ENCODE results near the gene PKN2. TPM values are rescaled to one million over a fixed set of nuclear protein-coding genes. Genes with fewer than 3 reads are reported as not detected.

The PKN2 gene
- total RNA-seq, 1 donor: 74.3 TPM

GRCh38 chr1:88736633-88737248 is 52.7 kb downstream of the PKN2 start:
- Histone ChIP-seq H3K4me3 (ENCODE audit: low read length) (no peak overlapping the region), H3K27me3 (ENCODE audit: insufficient read depth, low read length) (no peaks in the 10 kb centered on the region), H3K4me1 (ENCODE audit: insufficient read depth, low read length) (no peaks in the 10 kb centered on the region), H3K9me3 (ENCODE audit: low read depth, low read length) (peaks cover 6% of the 10 kb centered on the region)

- H3K4me3 ChIP-seq (ENCODE audit: low read length): no peak overlapping the region
- H3K27me3 ChIP-seq (ENCODE audit: insufficient read depth, low read length): no peaks in the 10 kb centered on the region
- no peaks in the 10 kb centered on the region for H3K4me1 ChIP-seq (ENCODE audit: insufficient read depth, low read length)
- H3K9me3 ChIP-seq (ENCODE audit: low read depth, low read length): peaks cover 6% of the 10 kb centered on the region
Observed at GRCh38 chr1:88737338-88737927, 53.4 kb downstream of the PKN2 start.

- Histone ChIP-seq H3K27me3 (ENCODE audit: insufficient read depth, low read length) (no peaks in the 10 kb centered on the region), H3K4me1 (ENCODE audit: insufficient read depth, low read length) (no peaks in the 10 kb centered on the region), H3K9me3 (ENCODE audit: low read depth, low read length) (no peaks in the 10 kb centered on the region), H3K4me3 (ENCODE audit: low read length) (no peak overlapping the region)
Observed at GRCh38 chr1:88740784-88741183, 56.7 kb downstream of the PKN2 start.

- Histone ChIP-seq H3K4me3 (ENCODE audit: low read length) (no peak overlapping the region), H3K9me3 (ENCODE audit: low read depth, low read length) (no peaks in the 10 kb centered on the region), H3K27me3 (ENCODE audit: insufficient read depth, low read length) (no peaks in the 10 kb centered on the region), H3K4me1 (ENCODE audit: insufficient read depth, low read length) (no peaks in the 10 kb centered on the region)
Observed at GRCh38 chr1:88741413-88741812, 57.3 kb downstream of the PKN2 start.

GRCh38 chr1:88742531-88742930 is 58.5 kb downstream of the PKN2 start:
- H3K27me3 ChIP-seq (ENCODE audit: insufficient read depth, low read length): no peaks in the 10 kb centered on the region
- no peak overlapping the region for H3K4me3 ChIP-seq (ENCODE audit: low read length)
- H3K9me3 ChIP-seq (ENCODE audit: low read depth, low read length): no peaks in the 10 kb centered on the region
- no peaks in the 10 kb centered on the region for H3K4me1 ChIP-seq (ENCODE audit: insufficient read depth, low read length)

GRCh38 chr1:88744142-88744541 is 60.1 kb downstream of the PKN2 start:
- Histone ChIP-seq H3K4me1 (ENCODE audit: insufficient read depth, low read length) (no peaks in the 10 kb centered on the region), H3K27me3 (ENCODE audit: insufficient read depth, low read length) (no peaks in the 10 kb centered on the region), H3K4me3 (ENCODE audit: low read length) (no peak overlapping the region), H3K9me3 (ENCODE audit: low read depth, low read length) (no peaks in the 10 kb centered on the region)

GRCh38 chr1:88746916-88747315 is 62.8 kb downstream of the PKN2 start:
- H3K9me3 ChIP-seq (ENCODE audit: low read depth, low read length): no peaks in the 10 kb centered on the region
- no peaks in the 10 kb centered on the region for H3K4me1 ChIP-seq (ENCODE audit: insufficient read depth, low read length)
- no peak overlapping the region for H3K4me3 ChIP-seq (ENCODE audit: low read length)
- no peaks in the 10 kb centered on the region for H3K27me3 ChIP-seq (ENCODE audit: insufficient read depth, low read length)

GRCh38 chr1:88751714-88752113 is 67.6 kb downstream of the PKN2 start:
- H3K4me3 ChIP-seq (ENCODE audit: low read length): no peak overlapping the region

GRCh38 chr1:88753506-88753905 is 69.4 kb downstream of the PKN2 start:
- H3K4me3 ChIP-seq (ENCODE audit: low read length): no peak overlapping the region
- no peaks in the 10 kb centered on the region for H3K4me1 ChIP-seq (ENCODE audit: insufficient read depth, low read length)
- H3K9me3 ChIP-seq (ENCODE audit: low read depth, low read length): no peaks in the 10 kb centered on the region
- no peaks in the 10 kb centered on the region for H3K27me3 ChIP-seq (ENCODE audit: insufficient read depth, low read length)

More at GRCh38 chr1:88751714-88752113, 67.6 kb downstream of the PKN2 start:
- Histone ChIP-seq H3K27me3 (ENCODE audit: insufficient read depth, low read length) (no peaks in the 10 kb centered on the region), H3K9me3 (ENCODE audit: low read depth, low read length) (no peaks in the 10 kb centered on the region), H3K4me1 (ENCODE audit: insufficient read depth, low read length) (no peaks in the 10 kb centered on the region)

- Histone ChIP-seq H3K27me3 (ENCODE audit: insufficient read depth, low read length) (no peaks in the 10 kb centered on the region), H3K9me3 (ENCODE audit: low read depth, low read length) (no peaks in the 10 kb centered on the region), H3K4me1 (ENCODE audit: insufficient read depth, low read length) (no peaks in the 10 kb centered on the region), H3K4me3 (ENCODE audit: low read length) (no peak overlapping the region)
Observed at GRCh38 chr1:88763649-88764406, 79.8 kb downstream of the PKN2 start.

- Histone ChIP-seq H3K27me3 (ENCODE audit: insufficient read depth, low read length) (no peaks in the 10 kb centered on the region), H3K4me3 (ENCODE audit: low read length) (no peak overlapping the region), H3K9me3 (ENCODE audit: low read depth, low read length) (no peaks in the 10 kb centered on the region), H3K4me1 (ENCODE audit: insufficient read depth, low read length) (no peaks in the 10 kb centered on the region)
Observed at GRCh38 chr1:88768187-88768586, 84.1 kb downstream of the PKN2 start.

- Histone ChIP-seq H3K9me3 (ENCODE audit: low read depth, low read length) (no peaks in the 10 kb centered on the region), H3K4me3 (ENCODE audit: low read length) (no peak overlapping the region), H3K4me1 (ENCODE audit: insufficient read depth, low read length) (no peaks in the 10 kb centered on the region), H3K27me3 (ENCODE audit: insufficient read depth, low read length) (no peaks in the 10 kb centered on the region)
Observed at GRCh38 chr1:88768816-88769215, 84.7 kb downstream of the PKN2 start.

- H3K27me3 ChIP-seq (ENCODE audit: insufficient read depth, low read length): no peaks in the 10 kb centered on the region
- H3K4me3 ChIP-seq (ENCODE audit: low read length): no peak overlapping the region
- no peaks in the 10 kb centered on the region for H3K4me1 ChIP-seq (ENCODE audit: insufficient read depth, low read length)
- H3K9me3 ChIP-seq (ENCODE audit: low read depth, low read length): no peaks in the 10 kb centered on the region
Observed at GRCh38 chr1:88773540-88774150, 89.6 kb downstream of the PKN2 start.

- no peaks in the 10 kb centered on the region for H3K9me3 ChIP-seq (ENCODE audit: low read depth, low read length)
- H3K4me3 ChIP-seq (ENCODE audit: low read length): no peak overlapping the region
- H3K27me3 ChIP-seq (ENCODE audit: insufficient read depth, low read length): no peaks in the 10 kb centered on the region
- H3K4me1 ChIP-seq (ENCODE audit: insufficient read depth, low read length): no peaks in the 10 kb centered on the region
Observed at GRCh38 chr1:88774151-88774556, 90.1 kb downstream of the PKN2 start.

- Histone ChIP-seq H3K27me3 (ENCODE audit: insufficient read depth, low read length) (no peaks in the 10 kb centered on the region), H3K4me3 (ENCODE audit: low read length) (no peak overlapping the region), H3K4me1 (ENCODE audit: insufficient read depth, low read length) (no peaks in the 10 kb centered on the region), H3K9me3 (ENCODE audit: low read depth, low read length) (no peaks in the 10 kb centered on the region)
Observed at GRCh38 chr1:88777604-88778149, 93.6 kb downstream of the PKN2 start.

All from mononuclear cell (primary cell).